HepG2 (cell line): Measurements from ENCODE around the gene MGAT1.

Source experiments
- HCFC1 ChIP-seq: fragments of 150-350 bp; IDR thresholded peaks from 2 replicates; pipeline ENCODE4 v1.6.1; 2014; ENCODE audit warnings: low read depth, low read length
- MYC ChIP-seq: sonication (generic); formaldehyde crosslinking; IDR thresholded peaks from 2 replicates; pipeline ENCODE4 v1.9.0; 2021; ENCODE audit warnings: missing genetic modification reagents, borderline replicate concordance
- POLR2A ChIP-seq, 2 experiments: IDR thresholded peaks; 2 replicates each; pipeline ENCODE4 v1.6.1; 2011; ENCODE audit warnings: low read depth in 2 of 2, low read length in 2 of 2, mild to moderate bottlenecking in 1 of 2, moderate library complexity in 1 of 2; ENCODE audit not compliant: insufficient read depth in 1 of 2
- SRF ChIP-seq: IDR thresholded peaks from 2 replicates; pipeline ENCODE4 v1.6.1; 2011; ENCODE audit warnings: mild to moderate bottlenecking, low read depth, low read length, moderate library complexity
- ZNF382 ChIP-seq: sonication (generic); formaldehyde crosslinking; IDR thresholded peaks from 2 replicates; pipeline ENCODE4 v1.5.0; 2020; ENCODE audit warnings: missing genetic modification reagents, mild to moderate bottlenecking, borderline replicate concordance
- ZNF557 ChIP-seq: sonication (generic); formaldehyde crosslinking; IDR thresholded peaks from 2 replicates; pipeline ENCODE4 v1.4.0; 2020; ENCODE audit warnings: missing genetic modification reagents
- ZNF607 ChIP-seq: sonication (generic); formaldehyde crosslinking; IDR thresholded peaks from 2 replicates; pipeline ENCODE4 v1.5.1; 2020; ENCODE audit warnings: missing genetic modification reagents, mild to moderate bottlenecking, borderline replicate concordance
- TF ChIP-seq, protein P1 (sequence below): IDR thresholded peaks from 2 replicates; pipeline ENCODE4 v1.6.1; 2012; ENCODE audit warnings: inconsistent platforms
- TF ChIP-seq, protein P2 (sequence below), 2 experiments: sonication (generic) in 1 of 2; formaldehyde crosslinking in 1 of 2; IDR thresholded peaks; 2 replicates each; pipeline versions ENCODE4 v1.4.0 to v1.6.1; 2016 to 2020; ENCODE audit warnings: borderline replicate concordance in 1 of 2, low read depth in 1 of 2, mild to moderate bottlenecking in 1 of 2, missing genetic modification reagents in 1 of 2
- TF ChIP-seq, protein P3 (sequence below): sonication (generic); formaldehyde crosslinking; conservative IDR thresholded peaks from 2 replicates; pipeline ENCODE4 v1.8.1; 2023; ENCODE audit warnings: missing genetic modification reagents
- TF ChIP-seq, protein P4 (sequence below): sonication (generic); formaldehyde crosslinking; conservative IDR thresholded peaks from 2 replicates; pipeline ENCODE4 v1.4.0; 2020; ENCODE audit warnings: missing genetic modification reagents
- TF ChIP-seq, protein P5 (sequence below): sonication (generic); formaldehyde crosslinking; IDR thresholded peaks from 2 replicates; pipeline ENCODE4 v1.5.0; 2020; ENCODE audit warnings: mild to moderate bottlenecking, missing genetic modification reagents, moderate library complexity
- TF ChIP-seq, protein P6 (sequence below), 2 experiments: sonication (generic) in 1 of 2; formaldehyde crosslinking in 1 of 2; IDR thresholded peaks; 2 replicates each; pipeline versions ENCODE4 v1.5.1 to v1.6.1; 2011 to 2020; ENCODE audit warnings: borderline replicate concordance in 1 of 2, low read depth in 1 of 2, low read length in 1 of 2, mild to moderate bottlenecking in 1 of 2, missing genetic modification reagents in 1 of 2, moderate library complexity in 1 of 2

DNA sequence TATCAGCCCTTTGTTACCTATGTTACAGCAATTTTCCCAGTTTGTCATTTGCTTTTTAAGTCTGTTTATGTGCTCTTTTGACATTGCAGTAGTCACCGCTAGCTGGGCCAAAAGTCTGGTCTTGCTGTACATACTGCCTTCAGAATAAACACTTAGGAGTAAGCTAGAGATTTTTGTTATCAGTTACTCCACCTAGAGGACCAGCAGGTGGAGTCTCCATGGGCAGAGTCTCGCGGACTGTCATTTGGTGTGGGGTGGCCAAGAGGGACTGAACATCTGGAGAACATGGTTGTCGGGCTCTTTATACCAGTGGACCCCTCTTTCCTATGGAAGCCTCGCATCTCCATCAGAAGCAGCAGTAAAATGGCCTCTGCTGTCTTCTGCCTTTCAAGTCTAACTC is 10.8 kb upstream of the MGAT1 start:
- TF ChIP-seq, protein P1, sequence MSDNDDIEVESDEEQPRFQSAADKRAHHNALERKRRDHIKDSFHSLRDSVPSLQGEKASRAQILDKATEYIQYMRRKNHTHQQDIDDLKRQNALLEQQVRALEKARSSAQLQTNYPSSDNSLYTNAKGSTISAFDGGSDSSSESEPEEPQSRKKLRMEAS = no peak
- TF ChIP-seq, protein P2, sequence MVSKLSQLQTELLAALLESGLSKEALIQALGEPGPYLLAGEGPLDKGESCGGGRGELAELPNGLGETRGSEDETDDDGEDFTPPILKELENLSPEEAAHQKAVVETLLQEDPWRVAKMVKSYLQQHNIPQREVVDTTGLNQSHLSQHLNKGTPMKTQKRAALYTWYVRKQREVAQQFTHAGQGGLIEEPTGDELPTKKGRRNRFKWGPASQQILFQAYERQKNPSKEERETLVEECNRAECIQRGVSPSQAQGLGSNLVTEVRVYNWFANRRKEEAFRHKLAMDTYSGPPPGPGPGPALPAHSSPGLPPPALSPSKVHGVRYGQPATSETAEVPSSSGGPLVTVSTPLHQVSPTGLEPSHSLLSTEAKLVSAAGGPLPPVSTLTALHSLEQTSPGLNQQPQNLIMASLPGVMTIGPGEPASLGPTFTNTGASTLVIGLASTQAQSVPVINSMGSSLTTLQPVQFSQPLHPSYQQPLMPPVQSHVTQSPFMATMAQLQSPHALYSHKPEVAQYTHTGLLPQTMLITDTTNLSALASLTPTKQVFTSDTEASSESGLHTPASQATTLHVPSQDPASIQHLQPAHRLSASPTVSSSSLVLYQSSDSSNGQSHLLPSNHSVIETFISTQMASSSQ (IDR thresholded peaks at IDR 0.05; ENCODE audit: low read depth) = no peak
- TF ChIP-seq, protein P2 (CRISPR knock-in tag; IDR thresholded peaks at IDR 0.05; ENCODE audit: borderline replicate concordance) = no peak
- TF ChIP-seq, protein P3, sequence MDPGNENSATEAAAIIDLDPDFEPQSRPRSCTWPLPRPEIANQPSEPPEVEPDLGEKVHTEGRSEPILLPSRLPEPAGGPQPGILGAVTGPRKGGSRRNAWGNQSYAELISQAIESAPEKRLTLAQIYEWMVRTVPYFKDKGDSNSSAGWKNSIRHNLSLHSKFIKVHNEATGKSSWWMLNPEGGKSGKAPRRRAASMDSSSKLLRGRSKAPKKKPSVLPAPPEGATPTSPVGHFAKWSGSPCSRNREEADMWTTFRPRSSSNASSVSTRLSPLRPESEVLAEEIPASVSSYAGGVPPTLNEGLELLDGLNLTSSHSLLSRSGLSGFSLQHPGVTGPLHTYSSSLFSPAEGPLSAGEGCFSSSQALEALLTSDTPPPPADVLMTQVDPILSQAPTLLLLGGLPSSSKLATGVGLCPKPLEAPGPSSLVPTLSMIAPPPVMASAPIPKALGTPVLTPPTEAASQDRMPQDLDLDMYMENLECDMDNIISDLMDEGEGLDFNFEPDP (CRISPR knock-in tag) = no peak
- TF ChIP-seq, protein P4, sequence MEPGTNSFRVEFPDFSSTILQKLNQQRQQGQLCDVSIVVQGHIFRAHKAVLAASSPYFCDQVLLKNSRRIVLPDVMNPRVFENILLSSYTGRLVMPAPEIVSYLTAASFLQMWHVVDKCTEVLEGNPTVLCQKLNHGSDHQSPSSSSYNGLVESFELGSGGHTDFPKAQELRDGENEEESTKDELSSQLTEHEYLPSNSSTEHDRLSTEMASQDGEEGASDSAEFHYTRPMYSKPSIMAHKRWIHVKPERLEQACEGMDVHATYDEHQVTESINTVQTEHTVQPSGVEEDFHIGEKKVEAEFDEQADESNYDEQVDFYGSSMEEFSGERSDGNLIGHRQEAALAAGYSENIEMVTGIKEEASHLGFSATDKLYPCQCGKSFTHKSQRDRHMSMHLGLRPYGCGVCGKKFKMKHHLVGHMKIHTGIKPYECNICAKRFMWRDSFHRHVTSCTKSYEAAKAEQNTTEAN = no peak
- TF ChIP-seq, protein P5, sequence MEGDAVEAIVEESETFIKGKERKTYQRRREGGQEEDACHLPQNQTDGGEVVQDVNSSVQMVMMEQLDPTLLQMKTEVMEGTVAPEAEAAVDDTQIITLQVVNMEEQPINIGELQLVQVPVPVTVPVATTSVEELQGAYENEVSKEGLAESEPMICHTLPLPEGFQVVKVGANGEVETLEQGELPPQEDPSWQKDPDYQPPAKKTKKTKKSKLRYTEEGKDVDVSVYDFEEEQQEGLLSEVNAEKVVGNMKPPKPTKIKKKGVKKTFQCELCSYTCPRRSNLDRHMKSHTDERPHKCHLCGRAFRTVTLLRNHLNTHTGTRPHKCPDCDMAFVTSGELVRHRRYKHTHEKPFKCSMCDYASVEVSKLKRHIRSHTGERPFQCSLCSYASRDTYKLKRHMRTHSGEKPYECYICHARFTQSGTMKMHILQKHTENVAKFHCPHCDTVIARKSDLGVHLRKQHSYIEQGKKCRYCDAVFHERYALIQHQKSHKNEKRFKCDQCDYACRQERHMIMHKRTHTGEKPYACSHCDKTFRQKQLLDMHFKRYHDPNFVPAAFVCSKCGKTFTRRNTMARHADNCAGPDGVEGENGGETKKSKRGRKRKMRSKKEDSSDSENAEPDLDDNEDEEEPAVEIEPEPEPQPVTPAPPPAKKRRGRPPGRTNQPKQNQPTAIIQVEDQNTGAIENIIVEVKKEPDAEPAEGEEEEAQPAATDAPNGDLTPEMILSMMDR (CRISPR knock-in tag) = peak; percentile 42
- TF ChIP-seq HCFC1 (no peak), ZNF607 (no peak), SRF (no peak), ZNF557 (CRISPR knock-in tag) (no peak), POLR2A (IDR thresholded peaks at IDR 0.05; ENCODE audit: insufficient read depth in 1 of 2, low read depth in 2 of 2, low read length in 2 of 2) (no peak), ZNF382 (CRISPR knock-in tag) (no peak), MYC (CRISPR knock-in tag) (no peak)
- TF ChIP-seq, protein P6, sequence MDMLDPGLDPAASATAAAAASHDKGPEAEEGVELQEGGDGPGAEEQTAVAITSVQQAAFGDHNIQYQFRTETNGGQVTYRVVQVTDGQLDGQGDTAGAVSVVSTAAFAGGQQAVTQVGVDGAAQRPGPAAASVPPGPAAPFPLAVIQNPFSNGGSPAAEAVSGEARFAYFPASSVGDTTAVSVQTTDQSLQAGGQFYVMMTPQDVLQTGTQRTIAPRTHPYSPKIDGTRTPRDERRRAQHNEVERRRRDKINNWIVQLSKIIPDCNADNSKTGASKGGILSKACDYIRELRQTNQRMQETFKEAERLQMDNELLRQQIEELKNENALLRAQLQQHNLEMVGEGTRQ (IDR thresholded peaks at IDR 0.05; ENCODE audit: low read depth, low read length) = no peak
- TF ChIP-seq, protein P6 (CRISPR knock-in tag; IDR thresholded peaks at IDR 0.05; ENCODE audit: borderline replicate concordance) = no peak
